Thyroid gland (tissue), 4 donors: ENCODE measurements around the gene FGR.

Source experiments
- POLR2A ChIP-seq, 2 donors: fragments of 450-650 bp; IDR thresholded peaks; one replicate each; pipeline ENCODE4 v1.6.1; 2017; ENCODE audit warnings: antibody characterized with exemption in 2 of 2, mild to moderate bottlenecking in 2 of 2, moderate library complexity in 1 of 2
- TF ChIP-seq, protein P1 (sequence below), 6 experiments: fragments of 200-600 bp in 3 of 6; fragments of 450-650 bp in 3 of 6; sonication (generic) in 3 of 6; IDR thresholded peaks; one replicate each; pipeline ENCODE4 v1.5.1; 2016 to 2019; ENCODE audit warnings: antibody characterized with exemption in 6 of 6, mild to moderate bottlenecking in 2 of 6, inconsistent platforms in 1 of 6, moderate library complexity in 1 of 6

DNA sequence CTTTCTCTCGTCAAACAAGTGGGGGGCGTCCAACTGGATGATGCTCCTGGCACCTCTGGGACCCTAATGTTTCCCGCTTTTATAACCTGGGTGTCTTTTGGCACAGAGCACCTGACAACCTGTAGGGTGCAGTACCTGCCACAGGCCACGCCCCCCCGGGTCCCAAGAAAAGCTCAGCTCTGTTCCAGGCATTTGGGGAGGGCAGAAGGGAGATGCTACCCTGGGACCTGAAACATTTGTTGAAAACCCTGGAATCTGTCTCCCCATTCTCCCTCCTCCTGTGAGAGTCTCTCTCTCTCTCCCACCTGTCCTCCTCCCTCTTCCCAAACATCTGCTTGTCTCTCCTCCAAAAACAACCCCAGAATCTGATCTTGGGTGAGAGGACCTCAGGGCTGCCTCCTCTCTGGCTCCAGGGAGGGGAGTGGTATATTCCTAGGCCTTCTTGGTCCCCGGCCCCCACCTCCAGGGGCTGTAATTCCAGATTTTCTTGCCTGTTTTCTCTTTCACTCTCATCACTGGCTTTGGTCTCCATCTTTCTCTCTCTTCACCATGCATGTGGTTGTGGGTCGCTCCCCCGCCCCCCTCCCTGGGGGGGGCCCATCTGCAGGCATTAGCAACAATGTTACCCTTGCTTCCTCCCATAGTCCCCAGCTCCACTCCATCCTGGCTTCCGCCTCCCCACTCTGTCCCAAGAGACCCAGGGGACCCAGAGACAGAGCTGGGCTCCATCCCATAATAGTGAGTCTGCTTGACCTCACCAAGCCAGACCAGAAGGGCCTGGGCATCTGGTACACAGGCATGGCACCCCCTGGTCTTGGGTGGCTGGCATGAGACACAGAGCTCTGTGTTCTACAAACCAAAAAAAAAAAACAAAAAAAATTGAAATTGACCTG lies 35.1 kb downstream of the FGR start:
- TF ChIP-seq, protein P1, sequence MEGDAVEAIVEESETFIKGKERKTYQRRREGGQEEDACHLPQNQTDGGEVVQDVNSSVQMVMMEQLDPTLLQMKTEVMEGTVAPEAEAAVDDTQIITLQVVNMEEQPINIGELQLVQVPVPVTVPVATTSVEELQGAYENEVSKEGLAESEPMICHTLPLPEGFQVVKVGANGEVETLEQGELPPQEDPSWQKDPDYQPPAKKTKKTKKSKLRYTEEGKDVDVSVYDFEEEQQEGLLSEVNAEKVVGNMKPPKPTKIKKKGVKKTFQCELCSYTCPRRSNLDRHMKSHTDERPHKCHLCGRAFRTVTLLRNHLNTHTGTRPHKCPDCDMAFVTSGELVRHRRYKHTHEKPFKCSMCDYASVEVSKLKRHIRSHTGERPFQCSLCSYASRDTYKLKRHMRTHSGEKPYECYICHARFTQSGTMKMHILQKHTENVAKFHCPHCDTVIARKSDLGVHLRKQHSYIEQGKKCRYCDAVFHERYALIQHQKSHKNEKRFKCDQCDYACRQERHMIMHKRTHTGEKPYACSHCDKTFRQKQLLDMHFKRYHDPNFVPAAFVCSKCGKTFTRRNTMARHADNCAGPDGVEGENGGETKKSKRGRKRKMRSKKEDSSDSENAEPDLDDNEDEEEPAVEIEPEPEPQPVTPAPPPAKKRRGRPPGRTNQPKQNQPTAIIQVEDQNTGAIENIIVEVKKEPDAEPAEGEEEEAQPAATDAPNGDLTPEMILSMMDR (IDR thresholded peaks at IDR 0.05): no peak
- TF ChIP-seq POLR2A (IDR thresholded peaks at IDR 0.05): no peak
